Upper lobe of right lung (tissue), 1 donor: ENCODE results near the gene PLEKHM1. TPM values are rescaled to one million over a fixed set of nuclear protein-coding genes. Genes with fewer than 3 reads are reported as not detected.
"Not testable (repeated sequence)": the region's sequence is repeated elsewhere in the genome, so short reads cannot be mapped to it uniquely, and the experiment has no call there.

Source experiments
- ATAC-seq: fragments of 200-7000 bp; cut with Tn5 transposase; one replicate; pipeline ENCODE4 v1.9.1; 2020; ENCODE audit warnings: mild to moderate bottlenecking, moderate library complexity
- DNase-seq: peaks from one replicate; pipeline ENCODE4 v3.0.0-alpha.2; 2020
- H3K27ac ChIP-seq: fragments of 200-600 bp; one replicate; pipeline ENCODE4 v1.8.0; 2022
- H3K27me3 ChIP-seq: fragments of 200-600 bp; one replicate; pipeline ENCODE4 v1.8.0; 2022; ENCODE audit warnings: mild to moderate bottlenecking
- H3K36me3 ChIP-seq: fragments of 200-600 bp; one replicate; pipeline ENCODE4 v1.8.0; 2022
- H3K4me1 ChIP-seq: fragments of 200-600 bp; one replicate; pipeline ENCODE4 v1.8.0; 2022
- H3K4me3 ChIP-seq: fragments of 200-600 bp; one replicate; pipeline ENCODE4 v1.8.0; 2022; ENCODE audit warnings: mild to moderate bottlenecking
- H3K9me3 ChIP-seq: fragments of 200-600 bp; one replicate; pipeline ENCODE4 v1.8.0; 2022
- intact Hi-C: fragments of 100-400 bp; cut with DNase I; formaldehyde crosslinking; loops from one replicate; pipeline ENCODE4 v1.11.0; 2022
- long read RNA-seq: library from polyadenylated mRNA; unstranded; transcript quantifications from one replicate; pipeline ENCODE4 v2.0.0, GENCODE V29; 2021
- total RNA-seq: library from RNA; stranded (reverse); fragmentation: NEBNext Ultra II Directional; extraction: Animal tissue kit (Norgen Biotek cat#: 25700); gene quantifications from one replicate; pipeline ENCODE4 v1.2.1, GENCODE V29; 2021
- TF ChIP-seq, protein P1 (sequence below): fragments of 200-600 bp; IDR thresholded peaks from one replicate; pipeline ENCODE4 v1.8.0; 2022; ENCODE audit warnings: antibody characterized with exemption
- donor health status: DM: no; HTN: yes; CAD: no; lungs with severe emphysema.

Gene PLEKHM1
- total RNA-seq = 69.8 TPM
- long read RNA-seq, full-length matches to known transcripts = 8 of 30 reads
- long read RNA-seq, partial matches to known transcripts = 9 of 30 reads
- long read RNA-seq, other reads (novel, unspliced or antisense) = 13 of 30 reads

- intact Hi-C loops, H3K9me3 ChIP-seq, H3K36me3 ChIP-seq, H3K27me3 ChIP-seq: not testable (repeated sequence)
- H3K27ac ChIP-seq = peak within 1 kb of the TSS; percentile 89
- peaks cover 13% of the 10 kb centered on the region for H3K4me1 ChIP-seq
- peak; percentile 95 for DNase-seq
- peak within 1 kb of the TSS; percentile 65 for H3K4me3 ChIP-seq
- ATAC-seq = peak; percentile 96
Observed at GRCh38 chr17:45490615-45491433, at the start of gene PLEKHM1. PLEKHM1 (minus strand) TSS chr17:45490721; CDS start chr17:45482484, 8,237 bp downstream.

- DNase-seq, H3K9me3 ChIP-seq, ATAC-seq, H3K4me1 ChIP-seq, H3K27ac ChIP-seq, H3K36me3 ChIP-seq, intact Hi-C loops, H3K4me3 ChIP-seq, H3K27me3 ChIP-seq: not testable (repeated sequence)
Observed at GRCh38 chr17:45538168-45538567, 47.6 kb upstream of the PLEKHM1 start.

GRCh38 chr17:45506072-45506471 lies 15.6 kb upstream of the PLEKHM1 start:
- H3K27ac ChIP-seq, H3K36me3 ChIP-seq, ATAC-seq, H3K9me3 ChIP-seq, H3K4me1 ChIP-seq, H3K27me3 ChIP-seq, intact Hi-C loops, H3K4me3 ChIP-seq, DNase-seq: not testable (repeated sequence)

DNA sequence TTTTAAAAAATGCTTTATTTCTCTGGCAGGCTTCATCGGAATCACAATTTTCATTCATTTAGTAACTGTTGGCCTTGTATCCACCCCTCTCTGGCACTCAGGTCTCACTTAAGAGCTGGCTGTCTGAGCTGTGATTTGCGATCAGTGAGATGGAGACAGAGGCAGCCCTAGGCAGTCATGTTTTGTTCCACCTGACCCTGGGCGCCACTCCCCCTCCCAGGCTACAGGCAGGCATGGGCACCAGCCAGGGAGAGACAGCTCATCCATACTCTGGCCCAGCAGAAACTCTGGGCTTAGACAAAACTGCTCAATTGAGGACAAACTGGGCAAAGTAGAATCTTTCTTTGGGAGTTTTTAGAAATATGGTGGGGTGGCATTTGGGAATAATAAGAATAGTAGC lies 14.7 kb upstream of the PLEKHM1 start:
- not testable (repeated sequence) for DNase-seq, H3K27me3 ChIP-seq

DNA sequence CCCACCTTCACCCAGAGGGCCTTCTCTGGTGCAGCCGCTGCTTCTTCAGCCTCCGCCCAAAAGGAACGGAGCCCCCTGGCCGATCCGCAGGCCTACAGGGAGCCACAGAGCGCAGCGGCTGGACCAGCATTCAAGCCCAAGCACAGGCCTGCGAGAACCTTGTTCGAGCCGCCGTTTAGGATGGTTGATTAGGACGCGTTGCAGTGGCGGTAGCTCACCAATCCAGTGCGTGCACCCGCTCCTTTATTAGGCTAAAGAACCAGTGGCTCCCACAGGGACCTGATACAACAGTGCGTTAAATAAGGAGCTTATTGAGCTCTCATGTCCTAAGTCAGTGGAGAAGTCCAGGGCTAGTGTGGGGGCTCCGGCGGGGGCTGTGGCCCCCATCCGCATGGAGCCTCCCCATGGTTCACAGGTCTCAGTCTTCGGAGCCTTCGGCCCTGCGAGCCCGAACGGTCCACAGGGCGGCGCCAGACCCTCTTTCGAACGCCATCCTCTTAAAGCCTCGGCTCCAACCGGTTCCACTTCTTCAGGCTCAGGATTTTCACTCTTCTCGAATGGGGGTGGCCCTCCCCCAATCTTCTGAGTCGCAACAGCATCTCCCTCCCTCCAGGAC lies 10.7 kb upstream of the PLEKHM1 start:
- H3K27ac ChIP-seq, H3K27me3 ChIP-seq, H3K4me3 ChIP-seq, H3K4me1 ChIP-seq, H3K36me3 ChIP-seq, H3K9me3 ChIP-seq, intact Hi-C loops: not testable (repeated sequence)
- peak; percentile 68 for DNase-seq
- TF ChIP-seq, protein P1, sequence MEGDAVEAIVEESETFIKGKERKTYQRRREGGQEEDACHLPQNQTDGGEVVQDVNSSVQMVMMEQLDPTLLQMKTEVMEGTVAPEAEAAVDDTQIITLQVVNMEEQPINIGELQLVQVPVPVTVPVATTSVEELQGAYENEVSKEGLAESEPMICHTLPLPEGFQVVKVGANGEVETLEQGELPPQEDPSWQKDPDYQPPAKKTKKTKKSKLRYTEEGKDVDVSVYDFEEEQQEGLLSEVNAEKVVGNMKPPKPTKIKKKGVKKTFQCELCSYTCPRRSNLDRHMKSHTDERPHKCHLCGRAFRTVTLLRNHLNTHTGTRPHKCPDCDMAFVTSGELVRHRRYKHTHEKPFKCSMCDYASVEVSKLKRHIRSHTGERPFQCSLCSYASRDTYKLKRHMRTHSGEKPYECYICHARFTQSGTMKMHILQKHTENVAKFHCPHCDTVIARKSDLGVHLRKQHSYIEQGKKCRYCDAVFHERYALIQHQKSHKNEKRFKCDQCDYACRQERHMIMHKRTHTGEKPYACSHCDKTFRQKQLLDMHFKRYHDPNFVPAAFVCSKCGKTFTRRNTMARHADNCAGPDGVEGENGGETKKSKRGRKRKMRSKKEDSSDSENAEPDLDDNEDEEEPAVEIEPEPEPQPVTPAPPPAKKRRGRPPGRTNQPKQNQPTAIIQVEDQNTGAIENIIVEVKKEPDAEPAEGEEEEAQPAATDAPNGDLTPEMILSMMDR = peak; percentile 39
- ATAC-seq = peak; percentile 87

More for the DNA sequence above, 14.7 kb upstream of the PLEKHM1 start:
- ATAC-seq, H3K9me3 ChIP-seq, H3K4me1 ChIP-seq, H3K27ac ChIP-seq, H3K4me3 ChIP-seq, intact Hi-C loops, H3K36me3 ChIP-seq: not testable (repeated sequence)

DNA sequence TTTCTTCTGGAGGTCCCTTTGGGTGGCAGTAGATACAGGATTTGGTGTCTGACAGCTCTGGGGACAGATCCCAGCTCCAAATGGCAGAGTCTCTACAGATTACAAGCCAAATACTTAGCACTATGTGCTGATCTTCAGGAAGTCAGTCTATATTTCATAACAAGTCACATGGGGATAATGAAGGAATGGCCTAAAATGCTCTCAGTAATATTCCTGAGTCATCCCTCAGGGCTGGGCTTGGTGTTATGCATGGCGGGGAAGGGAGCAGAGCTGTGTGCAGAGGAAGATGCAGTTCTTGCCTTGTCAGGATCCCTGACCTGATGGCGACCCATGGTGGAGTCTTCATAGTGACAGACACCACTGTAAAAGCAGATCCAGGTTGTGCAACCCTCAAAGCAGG lies 10.0 kb upstream of the PLEKHM1 start:
- intact Hi-C loops, DNase-seq, H3K27ac ChIP-seq: not testable (repeated sequence)

DNA sequence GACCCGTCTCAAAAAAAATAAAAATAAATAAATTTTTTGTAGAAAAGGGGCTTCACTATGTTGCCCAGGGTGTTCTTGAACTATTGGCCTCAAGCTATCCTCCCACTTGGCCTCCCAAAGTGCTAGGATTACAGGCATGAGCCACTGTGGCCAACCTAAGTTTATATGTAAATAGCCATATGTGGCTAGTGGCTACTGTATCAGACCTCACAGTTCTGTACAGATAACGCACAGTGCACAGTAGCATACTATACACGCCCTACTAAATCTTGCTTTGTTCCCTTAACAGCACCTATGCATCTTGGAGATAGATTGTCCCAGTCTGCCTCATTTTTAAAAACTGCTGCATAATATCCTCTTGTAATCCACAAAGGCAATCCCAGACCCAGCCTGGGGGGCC lies 8.7 kb upstream of the PLEKHM1 start:
- ATAC-seq, H3K27ac ChIP-seq, H3K4me1 ChIP-seq, H3K27me3 ChIP-seq, intact Hi-C loops, H3K36me3 ChIP-seq, DNase-seq, H3K4me3 ChIP-seq, H3K9me3 ChIP-seq: not testable (repeated sequence)

More for the DNA sequence above, 10.0 kb upstream of the PLEKHM1 start:
- peak; percentile 93 for ATAC-seq
- H3K4me3 ChIP-seq, H3K4me1 ChIP-seq, H3K9me3 ChIP-seq, H3K27me3 ChIP-seq, H3K36me3 ChIP-seq: not testable (repeated sequence)

- intact Hi-C loops, H3K9me3 ChIP-seq, H3K36me3 ChIP-seq, DNase-seq, H3K4me3 ChIP-seq, H3K27me3 ChIP-seq, H3K4me1 ChIP-seq, H3K27ac ChIP-seq, ATAC-seq: not testable (repeated sequence)
Observed at GRCh38 chr17:45498377-45498776, 7.9 kb upstream of the PLEKHM1 start.

- H3K4me1 ChIP-seq, H3K9me3 ChIP-seq, H3K36me3 ChIP-seq, ATAC-seq, intact Hi-C loops, H3K27me3 ChIP-seq, H3K4me3 ChIP-seq, DNase-seq, H3K27ac ChIP-seq: not testable (repeated sequence)
Observed at GRCh38 chr17:45497449-45497848, 6.9 kb upstream of the PLEKHM1 start.

- intact Hi-C loops, H3K4me1 ChIP-seq, H3K9me3 ChIP-seq, ATAC-seq, DNase-seq, H3K27me3 ChIP-seq, H3K36me3 ChIP-seq, H3K4me3 ChIP-seq, H3K27ac ChIP-seq: not testable (repeated sequence)
Observed at GRCh38 chr17:45496507-45496906, 6.0 kb upstream of the PLEKHM1 start.

DNA sequence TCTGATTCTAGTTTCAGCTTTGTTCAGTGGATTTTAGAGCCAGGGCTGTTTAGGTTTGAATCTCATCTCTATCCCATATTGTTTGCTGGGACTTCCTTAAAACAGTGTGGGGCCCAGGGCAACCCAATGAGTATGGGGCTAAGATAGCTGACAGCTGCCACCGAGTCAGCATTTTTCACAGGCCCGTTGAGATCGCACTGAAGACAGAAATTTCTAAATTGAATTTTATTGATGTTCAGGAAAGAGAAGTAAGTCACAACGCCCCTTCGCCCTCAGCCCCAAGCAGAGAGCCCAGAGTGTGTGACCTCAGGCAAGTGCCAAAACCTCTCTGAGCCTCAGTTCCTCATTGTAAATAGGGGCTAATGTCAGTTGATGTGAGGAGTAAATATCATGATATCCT lies 4.0 kb upstream of the PLEKHM1 start:
- H3K4me3 ChIP-seq, H3K4me1 ChIP-seq, H3K27ac ChIP-seq, H3K36me3 ChIP-seq, H3K27me3 ChIP-seq, ATAC-seq, H3K9me3 ChIP-seq, DNase-seq, intact Hi-C loops: not testable (repeated sequence)

DNA sequence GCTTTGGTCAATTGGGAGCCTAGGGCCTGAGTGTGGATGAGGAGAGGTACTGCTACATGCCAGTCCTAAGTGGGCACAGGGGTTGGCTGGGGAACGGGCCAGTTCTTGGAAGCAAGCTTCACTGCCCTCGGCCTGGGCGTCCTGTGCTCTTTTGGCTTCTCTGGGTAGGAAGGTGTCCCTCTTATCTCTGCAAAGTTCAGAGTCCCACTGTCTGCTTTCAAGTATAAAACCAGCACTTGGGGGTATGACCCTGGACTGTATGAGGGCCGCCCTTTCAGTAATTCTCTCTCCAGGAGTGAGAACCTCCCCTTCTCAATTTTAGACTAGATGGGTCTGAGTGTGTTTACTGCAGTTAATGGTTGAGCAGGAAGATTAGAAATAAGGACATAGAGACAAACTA lies 1.6 kb upstream of the PLEKHM1 start:
- DNase-seq, ATAC-seq, H3K27ac ChIP-seq, H3K36me3 ChIP-seq, H3K4me3 ChIP-seq, intact Hi-C loops, H3K9me3 ChIP-seq, H3K27me3 ChIP-seq: not testable (repeated sequence)
- peaks cover 13% of the 10 kb centered on the region for H3K4me1 ChIP-seq

GRCh38 chr17:45490198-45490597 lies 323 bp downstream of the PLEKHM1 start:
- intact Hi-C loops, H3K27me3 ChIP-seq, H3K36me3 ChIP-seq, H3K9me3 ChIP-seq, DNase-seq: not testable (repeated sequence)
- H3K4me1 ChIP-seq = peaks cover 13% of the 10 kb centered on the region
- ATAC-seq = peak; percentile 50
- H3K27ac ChIP-seq = peak overlapping the region; percentile 89
- peak overlapping the region; percentile 65 for H3K4me3 ChIP-seq
